ENCODE results near the gene CNPY3.
"Not testable (repeated sequence)": the region's sequence is repeated elsewhere in the genome, so short reads cannot be mapped to it uniquely, and the experiment has no call there.

Gene CNPY3

GRCh38 chr6:42916288-42916687, 13.0 kb upstream of the CNPY3 start:
- DNase-seq = no peak

DNA sequence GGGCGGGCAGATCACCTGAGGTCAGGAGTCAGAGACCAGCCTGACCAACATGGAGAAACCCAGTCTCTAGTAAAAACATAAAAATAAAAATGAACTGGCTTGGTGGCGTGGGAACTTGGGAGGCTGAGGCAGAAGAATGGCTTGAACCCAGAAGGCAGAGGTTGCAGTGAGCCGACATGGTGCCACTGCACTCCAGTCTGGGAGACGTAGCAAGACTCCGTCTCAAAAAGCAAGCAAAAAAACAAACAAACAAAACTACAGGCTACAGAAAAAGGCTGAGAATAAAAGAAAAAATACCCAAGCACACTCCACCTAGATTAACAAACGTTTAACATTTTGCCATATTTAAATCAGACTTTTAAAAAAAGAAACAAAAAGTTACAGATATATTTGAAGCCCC, 7.5 kb upstream of the CNPY3 start:
- DNase-seq = no peak

DNA sequence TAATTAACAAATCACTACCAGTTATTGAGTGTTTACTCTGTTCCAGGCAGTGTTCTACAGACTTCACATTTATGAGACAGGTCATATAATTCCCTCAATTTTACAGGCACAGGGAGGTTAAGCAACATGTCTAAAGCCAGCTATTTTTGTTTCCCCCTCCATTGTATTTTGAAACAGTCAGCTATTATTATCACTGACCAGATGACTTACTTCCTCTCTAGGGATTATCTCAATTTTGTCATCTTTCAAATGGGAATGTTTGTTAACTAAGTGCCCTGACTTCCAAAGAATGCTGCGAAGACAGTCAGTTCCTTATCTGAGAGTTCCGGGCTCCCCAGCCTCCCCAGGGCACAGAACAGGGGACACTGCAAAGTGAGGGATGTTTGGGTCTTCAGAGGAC, 5.6 kb upstream of the CNPY3 start:
- no peak for DNase-seq

DNA sequence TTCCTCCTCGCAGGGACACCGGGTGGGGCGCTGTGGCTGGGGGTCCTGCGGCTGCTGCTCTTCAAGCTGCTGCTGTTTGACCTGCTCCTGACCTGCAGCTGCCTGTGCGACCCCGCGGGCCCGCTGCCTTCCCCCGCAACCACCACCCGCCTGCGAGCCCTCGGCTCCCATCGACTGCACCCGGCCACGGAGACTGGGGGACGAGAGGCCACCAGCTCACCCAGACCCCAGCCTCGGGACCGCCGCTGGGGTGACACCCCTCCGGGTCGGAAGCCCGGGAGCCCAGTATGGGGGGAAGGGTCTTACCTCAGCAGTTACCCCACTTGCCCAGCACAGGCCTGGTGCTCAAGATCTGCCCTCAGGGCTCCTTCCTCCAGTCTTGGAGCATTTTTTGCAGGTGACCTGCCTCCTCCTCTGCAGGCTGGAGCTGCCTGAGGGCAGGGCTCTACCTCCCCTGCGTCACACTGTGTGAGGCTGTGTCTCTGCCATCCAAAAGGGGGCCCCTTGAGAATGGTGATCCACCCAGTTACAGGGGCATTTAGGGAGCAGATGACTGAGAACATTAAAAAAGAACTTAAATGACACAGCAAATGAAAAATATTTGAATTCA, 3.9 kb upstream of the CNPY3 start:
- DNase-seq = no peak

GRCh38 chr6:42929821-42930360, 611 bp downstream of the CNPY3 start:
- DNase-seq = no peak

DNA sequence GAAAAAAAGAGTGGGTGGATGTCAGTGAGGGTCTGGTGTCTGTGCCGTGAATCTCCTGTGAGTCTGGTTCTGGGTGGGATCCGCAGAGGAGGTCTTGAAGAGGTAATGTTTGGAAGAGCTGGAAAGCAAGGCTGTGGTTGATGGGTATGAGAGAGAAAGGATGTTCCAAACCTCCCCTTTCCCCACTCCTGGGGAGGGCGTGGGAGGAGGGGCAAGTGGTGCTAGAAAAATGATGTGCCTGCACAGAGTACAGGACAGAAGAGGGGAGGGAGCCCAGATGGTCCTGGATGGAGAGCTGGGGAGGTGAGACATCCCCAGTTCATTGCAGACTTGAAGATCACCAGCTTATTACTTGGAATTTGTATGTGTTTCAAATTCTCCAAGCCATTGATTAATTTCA, 3.1 kb downstream of the CNPY3 start:
- no peak for DNase-seq

DNA sequence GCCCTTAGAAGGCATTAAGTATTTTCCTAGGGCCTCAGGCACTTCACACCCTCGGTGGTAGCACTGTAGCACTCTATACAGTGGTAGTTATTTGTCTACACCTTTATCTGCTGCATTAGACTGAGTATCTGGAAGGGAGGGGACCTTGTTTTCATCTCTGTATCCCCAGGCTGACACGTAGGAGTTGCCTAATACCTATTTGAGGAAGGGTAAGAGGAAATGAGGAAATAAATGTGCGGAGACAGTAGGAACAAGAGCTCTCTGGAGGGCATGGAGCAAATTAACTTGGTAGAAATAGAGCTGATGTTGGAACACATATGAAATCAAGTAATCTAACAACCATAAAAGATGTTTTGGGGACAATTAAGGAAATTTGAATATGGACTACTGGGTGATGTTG, 3.9 kb downstream of the CNPY3 start:
- DNase-seq = no peak

DNA sequence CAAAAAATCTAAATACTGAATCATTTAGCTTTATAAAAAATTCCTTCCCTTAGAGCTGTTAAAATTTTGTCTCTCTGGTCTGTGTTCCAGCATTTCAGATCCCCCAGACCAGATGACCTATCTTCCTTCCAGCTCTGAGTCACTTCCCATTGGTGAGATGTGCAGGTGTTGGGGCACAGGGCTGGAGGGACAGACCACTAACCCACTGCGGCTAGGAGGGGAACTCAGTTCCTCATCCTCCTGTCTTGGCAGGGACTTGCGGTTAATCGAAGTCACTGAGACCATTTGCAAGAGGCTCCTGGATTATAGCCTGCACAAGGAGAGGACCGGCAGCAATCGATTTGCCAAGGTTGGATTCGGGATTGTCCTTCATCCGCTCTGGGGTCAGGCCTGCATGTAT, 6.0 kb downstream of the CNPY3 start:
- DNase-seq = no peak

DNA sequence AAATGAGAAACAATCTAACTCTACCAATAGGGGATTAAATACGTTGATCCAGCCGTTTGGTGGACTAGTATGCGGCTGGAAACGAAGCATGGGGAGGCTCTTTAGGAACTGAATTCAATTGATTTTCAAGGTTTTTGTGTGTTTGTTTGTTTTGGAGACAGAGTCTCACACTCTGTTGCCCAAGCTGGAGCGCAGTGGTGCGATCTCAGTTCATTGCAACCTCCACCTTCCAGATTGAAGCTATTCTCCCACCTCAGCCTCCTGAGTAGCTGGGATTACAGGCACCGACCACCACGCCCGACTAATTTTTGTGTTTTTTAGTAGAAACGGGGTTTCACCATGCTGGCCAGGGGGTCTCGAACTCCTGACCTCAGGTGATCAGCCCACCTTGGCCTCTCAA, 7.1 kb downstream of the CNPY3 start:
- DNase-seq = no peak

DNA sequence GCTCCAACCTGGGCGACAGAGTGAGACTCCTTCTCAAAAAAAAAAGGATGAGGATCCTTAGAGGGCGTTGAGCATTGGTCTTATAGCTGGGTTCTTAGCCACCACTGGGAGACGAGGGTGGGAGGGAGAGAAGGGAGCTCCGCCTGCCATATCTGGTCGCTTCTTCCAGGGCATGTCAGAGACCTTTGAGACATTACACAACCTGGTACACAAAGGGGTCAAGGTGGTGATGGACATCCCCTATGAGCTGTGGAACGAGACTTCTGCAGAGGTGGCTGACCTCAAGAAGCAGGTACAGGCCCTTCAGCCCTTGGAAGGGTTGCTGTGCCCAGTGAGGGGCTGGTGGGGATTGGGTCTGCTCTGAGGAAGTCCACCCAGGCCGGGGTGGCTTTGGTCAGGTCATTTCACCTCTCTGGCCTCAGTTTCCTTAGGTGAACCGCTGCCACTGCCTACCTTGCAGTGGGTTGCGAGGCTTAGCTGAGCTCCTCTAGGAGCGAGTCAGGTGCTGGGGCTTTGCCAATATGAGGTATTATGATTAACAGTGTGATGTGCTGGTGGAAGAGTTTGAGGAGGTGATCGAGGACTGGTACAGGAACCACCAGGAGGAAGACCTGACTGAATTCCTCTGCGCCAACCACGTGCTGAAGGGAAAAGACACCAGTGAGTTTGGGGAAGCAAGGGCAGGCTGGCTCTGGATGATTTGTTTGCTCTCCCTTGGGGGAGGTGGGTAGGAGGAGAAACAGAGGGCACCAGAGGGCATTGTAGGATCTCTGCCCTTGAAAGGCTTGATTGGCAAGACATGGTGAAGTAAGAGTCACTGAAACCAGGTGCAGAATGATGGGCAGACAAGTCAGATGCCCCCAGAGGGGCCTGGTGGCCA, 8.5 kb downstream of the CNPY3 start:
- no peak for DNase-seq

GRCh38 chr6:42938428-42938796, 9.1 kb downstream of the CNPY3 start:
- no peak for DNase-seq

DNA sequence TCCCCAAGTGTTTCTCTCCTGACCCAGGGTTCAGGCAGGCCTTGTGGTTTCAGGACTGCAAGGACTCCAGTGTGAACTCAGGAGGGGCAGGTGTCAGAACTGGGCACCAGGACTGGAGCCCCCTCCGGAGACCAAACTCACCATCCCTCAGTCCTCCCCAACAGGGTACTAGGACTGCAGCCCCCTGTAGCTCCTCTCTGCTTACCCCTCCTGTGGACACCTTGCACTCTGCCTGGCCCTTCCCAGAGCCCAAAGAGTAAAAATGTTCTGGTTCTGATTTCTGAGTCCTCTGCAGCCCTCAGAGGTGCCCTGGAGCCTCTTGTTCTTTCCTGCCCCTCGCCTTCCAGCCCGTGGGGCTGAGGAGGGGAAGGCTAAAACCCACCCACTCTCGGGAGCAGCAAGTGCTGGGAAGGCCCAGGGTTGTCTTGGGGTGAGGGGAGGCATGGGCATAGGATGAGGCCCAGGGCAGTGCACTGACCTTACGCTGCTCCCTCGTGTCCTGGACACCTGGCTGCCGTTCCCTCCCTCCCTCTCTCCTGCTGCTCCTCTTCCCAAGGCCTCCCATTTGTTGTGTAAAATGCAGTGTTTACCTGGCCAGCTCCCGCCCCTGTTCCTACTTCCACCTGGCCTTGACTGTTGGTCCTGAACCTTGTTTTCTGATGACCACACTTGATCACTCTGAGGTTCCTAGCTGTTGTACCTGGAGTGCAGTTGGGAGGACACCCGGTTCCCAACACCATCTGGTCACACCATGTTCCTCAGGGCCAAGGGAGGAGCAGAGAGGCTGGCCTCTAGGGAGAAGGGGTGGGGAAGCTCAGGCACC, 9.9 kb downstream of the CNPY3 start:
- no peak for DNase-seq

GRCh38 chr6:42939810-42940167, 10.5 kb downstream of the CNPY3 start:
- DNase-seq = no peak

GRCh38 chr6:42940493-42941045, 11.3 kb downstream of the CNPY3 start:
- no peak for DNase-seq

- DNase-seq = not testable (repeated sequence)
These were observed 12.1 kb downstream of the CNPY3 start for GRCh38 chr6:42941356-42941755.

DNA sequence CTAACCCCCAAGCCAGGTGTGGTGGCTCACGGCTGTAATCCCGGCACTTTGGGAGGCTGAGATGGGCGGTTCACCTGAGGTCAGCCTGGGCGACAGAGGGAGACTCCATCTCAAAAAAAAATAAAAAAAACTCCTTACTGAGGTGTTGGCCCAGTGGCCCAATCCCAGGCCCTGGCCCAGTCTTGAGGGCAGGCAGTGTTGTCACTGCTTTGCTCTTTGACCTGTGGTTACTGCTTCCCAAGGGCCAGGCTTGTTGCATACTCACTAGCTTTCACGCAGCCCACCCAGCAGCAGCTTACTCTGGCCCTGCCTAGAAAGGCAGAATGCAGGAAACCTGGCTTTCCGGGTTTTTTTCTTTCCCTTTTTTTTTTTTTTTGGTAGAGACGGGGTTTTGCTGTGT, 13.2 kb downstream of the CNPY3 start:
- no peak for DNase-seq

DNA sequence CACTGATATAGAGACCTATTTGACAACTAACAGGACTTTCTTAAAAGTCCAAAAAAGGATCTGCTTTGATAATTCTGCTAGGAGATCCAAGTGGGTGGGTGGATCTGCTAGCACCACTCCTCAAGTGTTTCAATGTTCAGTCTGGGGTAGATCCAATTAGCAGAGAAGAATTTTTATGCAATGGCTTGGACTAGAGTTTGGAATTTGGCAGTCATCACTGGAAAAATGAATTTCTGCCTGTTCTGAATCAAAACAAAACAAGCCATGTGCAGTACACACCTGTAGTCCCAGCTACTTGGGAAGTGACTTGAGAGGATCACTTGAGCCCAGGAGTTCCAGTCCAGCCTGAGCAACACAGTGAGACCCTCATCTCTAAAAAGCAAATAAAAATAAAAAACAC, 18.7 kb downstream of the CNPY3 start:
- DNase-seq = no peak

GRCh38 chr6:42952389-42952788, 23.1 kb downstream of the CNPY3 start:
- no peak for DNase-seq

GRCh38 chr6:42954405-42954804, 25.1 kb downstream of the CNPY3 start:
- not testable (repeated sequence) for DNase-seq

DNA sequence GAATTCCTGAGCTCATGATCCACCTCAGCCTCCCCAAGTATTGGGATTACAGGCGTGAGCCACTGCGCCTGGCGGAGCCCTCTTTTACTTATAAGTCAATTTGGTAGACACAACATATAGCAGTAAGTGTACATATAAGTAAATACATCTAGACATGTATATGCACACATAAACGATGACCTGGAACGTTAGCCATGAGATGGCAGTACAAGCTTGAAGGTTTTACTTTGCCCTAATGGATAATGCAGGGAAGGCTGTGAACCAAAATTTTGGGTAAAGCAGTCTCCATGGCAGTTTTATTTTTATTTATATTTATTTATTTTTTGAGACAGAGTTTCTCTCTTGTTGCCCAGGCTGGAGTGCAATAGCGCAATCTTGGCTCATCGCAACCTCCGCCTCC, 28.8 kb downstream of the CNPY3 start:
- DNase-seq = no peak

DNA sequence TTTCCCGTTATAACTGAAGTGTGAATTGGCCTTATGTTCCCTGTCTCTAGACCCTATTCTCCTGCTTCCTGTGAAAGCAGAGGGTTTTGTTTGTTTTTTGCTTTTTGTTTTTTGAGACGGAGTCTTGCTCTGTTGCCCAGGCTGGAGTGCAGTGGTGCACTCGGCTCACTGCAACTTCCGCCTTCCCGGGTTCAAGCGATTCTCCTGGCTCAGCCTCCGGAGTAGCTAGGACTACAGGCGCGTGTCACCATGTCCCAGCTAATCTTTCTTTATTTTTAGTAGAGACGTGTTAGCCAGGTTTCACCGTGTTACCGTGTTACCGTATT, 30.6 kb downstream of the CNPY3 start:
- no peak for DNase-seq

DNA sequence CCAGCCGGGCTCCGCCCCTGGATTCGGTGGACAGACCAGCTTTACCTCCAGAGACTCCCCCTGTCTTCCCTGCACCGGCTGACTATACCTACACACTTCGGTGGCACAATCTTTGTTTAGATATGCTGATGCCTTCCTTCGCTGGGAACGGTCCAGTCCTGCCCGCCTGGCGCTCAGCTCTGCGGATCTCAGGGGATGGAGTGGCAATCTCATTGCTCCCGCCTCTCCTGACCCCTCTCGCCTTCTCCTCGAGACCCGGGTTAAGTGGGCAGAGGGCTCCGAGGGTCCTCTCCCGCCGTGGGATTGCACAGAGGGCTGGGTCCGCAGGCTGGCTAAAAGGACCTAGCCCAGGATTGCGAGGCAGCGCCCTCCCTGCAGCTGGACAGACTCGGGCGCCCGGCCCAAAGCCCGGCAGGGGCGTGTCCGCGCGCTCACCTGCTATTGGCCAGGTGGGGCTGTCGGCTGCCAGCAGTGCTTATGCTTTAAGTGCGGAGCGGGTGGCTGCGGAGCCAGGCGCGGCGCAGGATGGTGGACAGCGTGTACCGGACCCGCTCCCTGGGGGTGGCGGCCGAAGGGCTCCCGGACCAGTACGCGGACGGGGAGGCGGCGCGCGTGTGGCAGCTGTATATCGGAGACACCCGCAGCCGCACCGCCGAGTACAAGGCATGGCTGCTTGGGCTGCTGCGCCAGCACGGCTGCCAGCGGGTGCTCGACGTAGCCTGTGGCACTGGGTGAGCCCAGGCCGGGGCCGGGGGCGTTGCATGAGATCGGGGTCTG, 31.2 kb downstream of the CNPY3 start, which contains the start of gene GNMT:
GNMT (plus strand) TSS at position 512 of the 777 bp plus-strand sequence; CDS start at position 526, 14 bp downstream.
- DNase-seq = peak; percentile 57 to 75

Data from NCI-H1930 (cell line).